Measurements from ENCODE around the gene HASPIN.
"Not testable (repeated sequence)": the region's sequence is repeated elsewhere in the genome, so short reads cannot be mapped to it uniquely, and the experiment has no call there.

Gene HASPIN

GRCh38 chr17:3698139-3698538 lies 25.6 kb upstream of the HASPIN start:
- H3K27ac Mint-ChIP-seq = no peak overlapping the region
- peaks cover 62% of the 10 kb centered on the region for H3K27me3 Mint-ChIP-seq (ENCODE audit: low read depth)
- no peak for TF ChIP-seq CTCF (IDR thresholded peaks at IDR 0.05; ENCODE audit: unreplicated experiment in 3 of 3)
- H3K36me3 Mint-ChIP-seq (ENCODE audit: low read depth) = peaks cover 6% of the 10 kb centered on the region
- no peak overlapping the region for H3K4me3 Mint-ChIP-seq
- H3K4me1 Mint-ChIP-seq = peaks cover 6% of the 10 kb centered on the region
- peaks cover 3% of the 10 kb centered on the region for H3K9me3 Mint-ChIP-seq

GRCh38 chr17:3699951-3700350 lies 23.8 kb upstream of the HASPIN start:
- no peak for TF ChIP-seq CTCF (IDR thresholded peaks at IDR 0.05; ENCODE audit: unreplicated experiment in 3 of 3)
- peaks cover 3% of the 10 kb centered on the region for H3K9me3 Mint-ChIP-seq
- H3K27ac Mint-ChIP-seq = no peak overlapping the region
- peaks cover 6% of the 10 kb centered on the region for H3K36me3 Mint-ChIP-seq (ENCODE audit: low read depth)
- H3K27me3 Mint-ChIP-seq (ENCODE audit: low read depth) = peaks cover 46% of the 10 kb centered on the region
- no peak overlapping the region for H3K4me3 Mint-ChIP-seq
- no peaks in the 10 kb centered on the region for H3K4me1 Mint-ChIP-seq

GRCh38 chr17:3702041-3702539 lies 21.6 kb upstream of the HASPIN start:
- H3K9me3 Mint-ChIP-seq, H3K4me3 Mint-ChIP-seq, H3K4me1 Mint-ChIP-seq: not testable (repeated sequence)

GRCh38 chr17:3704931-3705717 lies 18.6 kb upstream of the HASPIN start:
- Mint-ChIP-seq H3K4me3 (no peak overlapping the region), H3K9me3 (no peaks in the 10 kb centered on the region), H3K27me3 (ENCODE audit: low read depth) (peaks cover 4% of the 10 kb centered on the region)

More at GRCh38 chr17:3702041-3702539, 21.6 kb upstream of the HASPIN start:
- not testable (repeated sequence) for H3K27ac Mint-ChIP-seq; H3K36me3 Mint-ChIP-seq (ENCODE audit: low read depth)
- H3K27me3 Mint-ChIP-seq (ENCODE audit: low read depth) = peaks cover 25% of the 10 kb centered on the region

GRCh38 chr17:3705718-3705984 lies 18.1 kb upstream of the HASPIN start:
- H3K27me3 Mint-ChIP-seq (ENCODE audit: low read depth); H3K4me1 Mint-ChIP-seq; H3K36me3 Mint-ChIP-seq (ENCODE audit: low read depth); H3K4me3 Mint-ChIP-seq; H3K9me3 Mint-ChIP-seq; H3K27ac Mint-ChIP-seq: not testable (repeated sequence)

More at GRCh38 chr17:3704931-3705717, 18.6 kb upstream of the HASPIN start:
- no peak overlapping the region for H3K27ac Mint-ChIP-seq
- TF ChIP-seq CTCF (IDR thresholded peaks at IDR 0.05; ENCODE audit: unreplicated experiment in 3 of 3) = no peak
- peaks cover 6% of the 10 kb centered on the region for H3K36me3 Mint-ChIP-seq (ENCODE audit: low read depth)
- no peaks in the 10 kb centered on the region for H3K4me1 Mint-ChIP-seq

GRCh38 chr17:3708366-3708765 lies 15.3 kb upstream of the HASPIN start:
- no peak for TF ChIP-seq CTCF (IDR thresholded peaks at IDR 0.05; ENCODE audit: unreplicated experiment in 3 of 3)
- Mint-ChIP-seq H3K27ac (no peak overlapping the region), H3K36me3 (ENCODE audit: low read depth) (peaks cover 13% of the 10 kb centered on the region), H3K27me3 (ENCODE audit: low read depth) (no peaks in the 10 kb centered on the region), H3K9me3 (no peaks in the 10 kb centered on the region), H3K4me3 (no peak overlapping the region), H3K4me1 (no peaks in the 10 kb centered on the region)

- Mint-ChIP-seq H3K27ac (no peak overlapping the region), H3K4me3 (no peak overlapping the region), H3K9me3 (no peaks in the 10 kb centered on the region), H3K27me3 (ENCODE audit: low read depth) (no peaks in the 10 kb centered on the region), H3K4me1 (no peaks in the 10 kb centered on the region), H3K36me3 (ENCODE audit: low read depth) (peaks cover 27% of the 10 kb centered on the region)
- no peak for TF ChIP-seq CTCF (IDR thresholded peaks at IDR 0.05; ENCODE audit: unreplicated experiment in 3 of 3)
Measured at GRCh38 chr17:3710951-3711383, 12.7 kb upstream of the HASPIN start.

All from nephron (organoid).